Measurements from ENCODE around the gene IL1RAPL2.

IL1RAPL2 gene

GRCh38 chrX:105451401-105451800 is 885.4 kb downstream of the IL1RAPL2 start:
- TF ChIP-seq NFIC (IDR thresholded peaks at IDR 0.05): no peak
- TF ChIP-seq TEAD4 (IDR thresholded peaks at IDR 0.05): no peak
- TF ChIP-seq TAF1 (IDR thresholded peaks at IDR 0.05; ENCODE audit: low read depth): no peak
- no peak for TF ChIP-seq ZBTB7A (IDR thresholded peaks at IDR 0.05; ENCODE audit: low read depth)
- TF ChIP-seq FOXM1 (IDR thresholded peaks at IDR 0.05; ENCODE audit: borderline replicate concordance, low read depth): no peak
- TF ChIP-seq MAX (IDR thresholded peaks at IDR 0.05): no peak
- no peak for TF ChIP-seq CREB1 (IDR thresholded peaks at IDR 0.05; ENCODE audit: low read depth)
- TF ChIP-seq TCF12 (IDR thresholded peaks at IDR 0.05; ENCODE audit: low read depth): no peak
- no peak for TF ChIP-seq RAD21 (IDR thresholded peaks at IDR 0.05; ENCODE audit: low read depth)
- TF ChIP-seq YY1 (IDR thresholded peaks at IDR 0.05; ENCODE audit: low read depth): no peak
- no peak for TF ChIP-seq USF1 (IDR thresholded peaks at IDR 0.05)

GRCh38 chrX:105458846-105459245 is 892.8 kb downstream of the IL1RAPL2 start:
- no peak for TF ChIP-seq CREB1 (IDR thresholded peaks at IDR 0.05; ENCODE audit: low read depth)
- no peak for TF ChIP-seq TAF1 (IDR thresholded peaks at IDR 0.05; ENCODE audit: low read depth)
- TF ChIP-seq RAD21 (IDR thresholded peaks at IDR 0.05; ENCODE audit: low read depth): no peak
- TF ChIP-seq REST (IDR thresholded peaks at IDR 0.05; ENCODE audit: low read depth): no peak
- TF ChIP-seq YY1 (IDR thresholded peaks at IDR 0.05; ENCODE audit: low read depth): no peak
- TF ChIP-seq EP300 (IDR thresholded peaks at IDR 0.05; ENCODE audit: borderline replicate concordance): no peak
- TF ChIP-seq FOXM1 (IDR thresholded peaks at IDR 0.05; ENCODE audit: borderline replicate concordance, low read depth): no peak
- TF ChIP-seq MAX (IDR thresholded peaks at IDR 0.05): no peak
- TF ChIP-seq TCF12 (IDR thresholded peaks at IDR 0.05; ENCODE audit: low read depth): no peak

GRCh38 chrX:105460376-105460775 is 894.4 kb downstream of the IL1RAPL2 start:
- TF ChIP-seq CEBPB (IDR thresholded peaks at IDR 0.05) (no peak), USF1 (IDR thresholded peaks at IDR 0.05) (no peak), RAD21 (IDR thresholded peaks at IDR 0.05; ENCODE audit: low read depth) (no peak), CREB1 (IDR thresholded peaks at IDR 0.05; ENCODE audit: low read depth) (no peak), TAF1 (IDR thresholded peaks at IDR 0.05; ENCODE audit: low read depth) (no peak), EGR1 (IDR thresholded peaks at IDR 0.05) (no peak)

GRCh38 chrX:105461016-105461415 is 895.0 kb downstream of the IL1RAPL2 start:
- TF ChIP-seq USF1 (IDR thresholded peaks at IDR 0.05): no peak
- TF ChIP-seq MAX (IDR thresholded peaks at IDR 0.05): no peak
- no peak for TF ChIP-seq FOXM1 (IDR thresholded peaks at IDR 0.05; ENCODE audit: borderline replicate concordance, low read depth)
- TF ChIP-seq YY1 (IDR thresholded peaks at IDR 0.05; ENCODE audit: low read depth): no peak
- TF ChIP-seq ZBTB7A (IDR thresholded peaks at IDR 0.05; ENCODE audit: low read depth): no peak
- no peak for TF ChIP-seq TCF12 (IDR thresholded peaks at IDR 0.05; ENCODE audit: low read depth)
- TF ChIP-seq TAF1 (IDR thresholded peaks at IDR 0.05; ENCODE audit: low read depth): no peak
- no peak for TF ChIP-seq TEAD4 (IDR thresholded peaks at IDR 0.05)
- no peak for TF ChIP-seq REST (IDR thresholded peaks at IDR 0.05; ENCODE audit: low read depth)
- TF ChIP-seq CREB1 (IDR thresholded peaks at IDR 0.05; ENCODE audit: low read depth): no peak
- no peak for TF ChIP-seq NFIC (IDR thresholded peaks at IDR 0.05)
- TF ChIP-seq EP300 (IDR thresholded peaks at IDR 0.05; ENCODE audit: borderline replicate concordance): no peak
- no peak for TF ChIP-seq EGR1 (IDR thresholded peaks at IDR 0.05)
- TF ChIP-seq CEBPB (IDR thresholded peaks at IDR 0.05): no peak
- TF ChIP-seq RAD21 (IDR thresholded peaks at IDR 0.05; ENCODE audit: low read depth): no peak

GRCh38 chrX:105462186-105462585 is 896.2 kb downstream of the IL1RAPL2 start:
- no peak for TF ChIP-seq CREB1 (IDR thresholded peaks at IDR 0.05; ENCODE audit: low read depth)
- no peak for TF ChIP-seq EP300 (IDR thresholded peaks at IDR 0.05; ENCODE audit: borderline replicate concordance)
- TF ChIP-seq MAX (IDR thresholded peaks at IDR 0.05): no peak
- no peak for TF ChIP-seq TCF12 (IDR thresholded peaks at IDR 0.05; ENCODE audit: low read depth)
- TF ChIP-seq ZBTB7A (IDR thresholded peaks at IDR 0.05; ENCODE audit: low read depth): no peak
- TF ChIP-seq REST (IDR thresholded peaks at IDR 0.05; ENCODE audit: low read depth): no peak
- no peak for TF ChIP-seq USF1 (IDR thresholded peaks at IDR 0.05)
- TF ChIP-seq FOXM1 (IDR thresholded peaks at IDR 0.05; ENCODE audit: borderline replicate concordance, low read depth): no peak
- no peak for TF ChIP-seq YY1 (IDR thresholded peaks at IDR 0.05; ENCODE audit: low read depth)
